ENCODE data around the gene ZCCHC3. TPM values are rescaled to one million over a fixed set of nuclear protein-coding genes. Genes with fewer than 3 reads are reported as not detected.

ZCCHC3 gene
- total RNA-seq, 4 donors from 2014 or later, result 13.3 to 29.9 (median 19.7) TPM

GRCh38 chr20:325045-325888, 27.9 kb downstream of the ZCCHC3 start, which contains the start of gene SOX12:
SOX12 (plus strand) TSS chr20:325552; CDS start chr20:325925, 373 bp downstream.
- Histone ChIP-seq H3K27ac (replicated peaks in 1 of 4) (peak within 1 kb of the TSS; percentile 81 to 98 (median 97)), H3K4me3 (peak within 1 kb of the TSS; percentile 60 to 97 (median 72)), H3K9me3 (no peaks in the 10 kb centered on the region), H3K4me1 (peaks cover 17 to 62% (median 56%) of the 10 kb centered on the region in 4 donors), H3K36me3 (peaks cover 0 to 11% (median 6%) of the 10 kb centered on the region in 4 donors), H3K27me3 (no peaks in the 10 kb centered on the region)
- TF ChIP-seq CTCF (IDR thresholded peaks at IDR 0.05), result no peak
- TF ChIP-seq POLR2AphosphoS5 (IDR thresholded peaks at IDR 0.05), result peak; percentile 60 to 72
- peak; percentile 60 for TF ChIP-seq POLR2A (IDR thresholded peaks at IDR 0.05; ENCODE audit: low read depth)
- intact Hi-C loops (cut with DNase I), result no loop called here
- peak; percentile 98 for DNase-seq (ENCODE audit: extremely low spot score)
- under 1% methylated on average over 49 of the region's 106 CpGs for whole genome bisulfite sequencing

- Histone ChIP-seq H3K4me3 (peak overlapping the region; percentile 60 to 97 (median 72)), H3K27ac (replicated peaks in 1 of 4) (peak overlapping the region; percentile 81 to 98 (median 97)), H3K27me3 (no peaks in the 10 kb centered on the region), H3K4me1 (peaks cover 19 to 70% (median 61%) of the 10 kb centered on the region in 4 donors), H3K36me3 (peaks cover 0 to 5% (median 2%) of the 10 kb centered on the region in 4 donors), H3K9me3 (no peaks in the 10 kb centered on the region)
- WGBS, result 2% methylated on average over 34 of the region's 103 CpGs
- intact Hi-C loops (cut with DNase I), result no loop called here
- no peak for TF ChIP-seq CTCF (IDR thresholded peaks at IDR 0.05)
- no peak for TF ChIP-seq POLR2AphosphoS5 (IDR thresholded peaks at IDR 0.05)
- no peak for TF ChIP-seq POLR2A (IDR thresholded peaks at IDR 0.05; ENCODE audit: low read depth)
- no peak for TF ChIP-seq EP300 (IDR thresholded peaks at IDR 0.05)
- no peak for DNase-seq (ENCODE audit: extremely low spot score)
Observed at GRCh38 chr20:325889-326644, 28.7 kb downstream of the ZCCHC3 start.

GRCh38 chr20:326645-327185, 29.3 kb downstream of the ZCCHC3 start:
- intact Hi-C loops (cut with DNase I), result no loop called here
- no peak for DNase-seq (ENCODE audit: extremely low spot score)

More at GRCh38 chr20:326645-327185, 29.3 kb downstream of the ZCCHC3 start:
- no peaks in the 10 kb centered on the region for H3K9me3 ChIP-seq
- peak overlapping the region; percentile 60 to 97 (median 72) for H3K4me3 ChIP-seq
- H3K27ac ChIP-seq (replicated peaks in 1 of 4), result peak overlapping the region; percentile 81 to 98 (median 97)
- no peaks in the 10 kb centered on the region for H3K27me3 ChIP-seq
- H3K36me3 ChIP-seq, result peaks cover 0 to 5% (median 2%) of the 10 kb centered on the region in 4 donors
- TF ChIP-seq CTCF (IDR thresholded peaks at IDR 0.05) (no peak), POLR2AphosphoS5 (IDR thresholded peaks at IDR 0.05) (no peak), EP300 (IDR thresholded peaks at IDR 0.05) (no peak), POLR2A (IDR thresholded peaks at IDR 0.05; ENCODE audit: low read depth) (no peak)
- WGBS, result 1% methylated on average over 10 of the region's 38 CpGs
- peaks cover 19 to 73% (median 61%) of the 10 kb centered on the region in 4 donors for H3K4me1 ChIP-seq

Data from esophagus muscularis mucosa (tissue), 4 donors.